ENCODE results near the gene BZW2. TPM values are rescaled to one million over a fixed set of nuclear protein-coding genes. Genes with fewer than 3 reads are reported as not detected.
A peak's percentile ranks its signal among the peaks of the same experiment; 100 is the strongest.

Gene BZW2
- total and polyA plus RNA-seq, 2 experiments from 2014 or later, result 236 to 358 TPM

- Histone ChIP-seq H3K4me1 (ENCODE audit: low read depth) (peaks cover 4% of the 10 kb centered on the region), H3K36me3 (no peaks in the 10 kb centered on the region), H3K27me3 (no peaks in the 10 kb centered on the region), H3K27ac (no peak overlapping the region), H3K4me3 (no peak overlapping the region), H3K9me3 (ENCODE audit: low read depth) (no peaks in the 10 kb centered on the region)
- no peak for TF ChIP-seq CTCF (IDR thresholded peaks at IDR 0.05; ENCODE audit: low read depth, low read length)
- peak in 1 of 2 donors; percentile 47 for DNase-seq (ENCODE audit: low read depth in 1 of 2, low spot score in 1 of 2)
Observed at GRCh38 chr7:16719699-16720098, 73.7 kb downstream of the BZW2 start.

DNA sequence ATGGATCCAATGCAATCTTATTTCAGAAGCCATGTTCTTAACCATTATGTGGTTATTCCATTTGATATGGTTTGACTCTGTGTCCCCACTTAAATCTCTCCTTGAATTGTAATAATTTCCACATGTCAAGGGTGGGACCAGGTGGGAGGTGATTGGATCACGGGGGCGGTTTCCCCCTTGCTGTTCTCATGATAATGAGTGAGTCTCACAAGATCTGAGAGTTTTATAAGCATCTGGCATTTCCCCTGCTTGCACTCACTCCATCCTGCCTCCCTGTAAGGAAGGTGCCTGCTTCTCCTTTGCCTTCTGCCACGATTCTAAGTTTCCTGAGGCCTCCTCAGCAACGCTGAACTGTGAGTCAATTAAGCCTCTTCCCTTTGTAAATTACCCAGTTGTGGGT is 75.6 kb downstream of the BZW2 start:
- Histone ChIP-seq H3K36me3 (no peaks in the 10 kb centered on the region), H3K4me1 (ENCODE audit: low read depth) (peaks cover 4% of the 10 kb centered on the region), H3K9me3 (ENCODE audit: low read depth) (no peaks in the 10 kb centered on the region), H3K27ac (no peak overlapping the region), H3K4me3 (no peak overlapping the region), H3K27me3 (no peaks in the 10 kb centered on the region)
- no peak for TF ChIP-seq CTCF (IDR thresholded peaks at IDR 0.05; ENCODE audit: low read depth, low read length)
- DNase-seq (ENCODE audit: low read depth in 1 of 2, low spot score in 1 of 2), result no peak

GRCh38 chr7:16724344-16724743 is 78.4 kb downstream of the BZW2 start:
- no peaks in the 10 kb centered on the region for H3K36me3 ChIP-seq
- TF ChIP-seq CTCF (IDR thresholded peaks at IDR 0.05; ENCODE audit: low read depth, low read length), result no peak
- no peak for DNase-seq (ENCODE audit: low read depth in 1 of 2, low spot score in 1 of 2)
- no peak overlapping the region for H3K4me3 ChIP-seq
- H3K27me3 ChIP-seq, result no peaks in the 10 kb centered on the region
- H3K27ac ChIP-seq, result no peak overlapping the region
- H3K4me1 ChIP-seq (ENCODE audit: low read depth), result peaks cover 4% of the 10 kb centered on the region
- no peaks in the 10 kb centered on the region for H3K9me3 ChIP-seq (ENCODE audit: low read depth)

GRCh38 chr7:16726189-16726588 is 80.2 kb downstream of the BZW2 start:
- no peaks in the 10 kb centered on the region for H3K27me3 ChIP-seq
- no peak for DNase-seq (ENCODE audit: low read depth in 1 of 2, low spot score in 1 of 2)
- H3K4me3 ChIP-seq, result no peak overlapping the region
- no peaks in the 10 kb centered on the region for H3K9me3 ChIP-seq (ENCODE audit: low read depth)
- no peak for TF ChIP-seq CTCF (IDR thresholded peaks at IDR 0.05; ENCODE audit: low read depth, low read length)
- H3K27ac ChIP-seq, result no peak overlapping the region
- H3K4me1 ChIP-seq (ENCODE audit: low read depth), result no peaks in the 10 kb centered on the region
- H3K36me3 ChIP-seq, result no peaks in the 10 kb centered on the region

GRCh38 chr7:16727736-16728135 is 81.8 kb downstream of the BZW2 start:
- no peak for DNase-seq (ENCODE audit: low read depth in 1 of 2, low spot score in 1 of 2)
- no peak for TF ChIP-seq CTCF (IDR thresholded peaks at IDR 0.05; ENCODE audit: low read depth, low read length)
- H3K4me3 ChIP-seq, result no peak overlapping the region

GRCh38 chr7:16728811-16729210 is 82.8 kb downstream of the BZW2 start:
- Histone ChIP-seq H3K4me3 (no peak overlapping the region), H3K4me1 (ENCODE audit: low read depth) (no peaks in the 10 kb centered on the region), H3K36me3 (no peaks in the 10 kb centered on the region), H3K9me3 (ENCODE audit: low read depth) (no peaks in the 10 kb centered on the region), H3K27ac (no peak overlapping the region), H3K27me3 (no peaks in the 10 kb centered on the region)
- TF ChIP-seq CTCF (IDR thresholded peaks at IDR 0.05; ENCODE audit: low read depth, low read length), result no peak
- DNase-seq (ENCODE audit: low read depth in 1 of 2, low spot score in 1 of 2), result no peak

More at GRCh38 chr7:16727736-16728135, 81.8 kb downstream of the BZW2 start:
- Histone ChIP-seq H3K9me3 (ENCODE audit: low read depth) (no peaks in the 10 kb centered on the region), H3K27me3 (no peaks in the 10 kb centered on the region), H3K36me3 (no peaks in the 10 kb centered on the region), H3K4me1 (ENCODE audit: low read depth) (no peaks in the 10 kb centered on the region), H3K27ac (no peak overlapping the region)

Measured in cardiac muscle cell (in vitro differentiated cells and primary cell).